ENCODE data around the gene RBKS.

DNA sequence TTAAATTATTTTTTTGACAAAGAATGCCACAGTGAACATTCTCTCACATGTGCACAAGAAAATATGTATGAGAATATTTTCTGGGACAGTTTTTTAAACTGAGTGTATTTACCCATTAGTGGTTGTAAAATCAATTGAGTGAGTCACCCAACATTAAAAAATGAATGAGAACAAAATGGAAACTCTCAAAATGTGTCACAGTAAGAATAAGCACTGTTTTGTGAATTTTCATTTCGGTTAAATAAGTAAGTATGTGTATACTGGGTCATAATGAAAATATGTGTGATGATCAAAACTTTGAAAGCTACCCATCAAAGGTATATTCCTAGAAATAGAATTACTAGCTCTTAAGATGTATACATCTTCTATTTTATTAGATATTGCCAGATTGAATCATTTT is 11.9 kb upstream of the RBKS start:
- TF ChIP-seq, protein P1, sequence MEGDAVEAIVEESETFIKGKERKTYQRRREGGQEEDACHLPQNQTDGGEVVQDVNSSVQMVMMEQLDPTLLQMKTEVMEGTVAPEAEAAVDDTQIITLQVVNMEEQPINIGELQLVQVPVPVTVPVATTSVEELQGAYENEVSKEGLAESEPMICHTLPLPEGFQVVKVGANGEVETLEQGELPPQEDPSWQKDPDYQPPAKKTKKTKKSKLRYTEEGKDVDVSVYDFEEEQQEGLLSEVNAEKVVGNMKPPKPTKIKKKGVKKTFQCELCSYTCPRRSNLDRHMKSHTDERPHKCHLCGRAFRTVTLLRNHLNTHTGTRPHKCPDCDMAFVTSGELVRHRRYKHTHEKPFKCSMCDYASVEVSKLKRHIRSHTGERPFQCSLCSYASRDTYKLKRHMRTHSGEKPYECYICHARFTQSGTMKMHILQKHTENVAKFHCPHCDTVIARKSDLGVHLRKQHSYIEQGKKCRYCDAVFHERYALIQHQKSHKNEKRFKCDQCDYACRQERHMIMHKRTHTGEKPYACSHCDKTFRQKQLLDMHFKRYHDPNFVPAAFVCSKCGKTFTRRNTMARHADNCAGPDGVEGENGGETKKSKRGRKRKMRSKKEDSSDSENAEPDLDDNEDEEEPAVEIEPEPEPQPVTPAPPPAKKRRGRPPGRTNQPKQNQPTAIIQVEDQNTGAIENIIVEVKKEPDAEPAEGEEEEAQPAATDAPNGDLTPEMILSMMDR (conservative IDR thresholded peaks at IDR 0.05; ENCODE audit: low read depth, low read length), result no peak
- TF ChIP-seq EZH2 (IDR thresholded peaks at IDR 0.05; ENCODE audit: borderline replicate concordance, low read depth, low read length, poor library complexity, severe bottlenecking), result no peak

All from A673 (cell line).